H1 (cell line): ENCODE measurements around the gene DOCK1. TPM values are rescaled to one million over a fixed set of nuclear protein-coding genes. Genes with fewer than 3 reads are reported as not detected.

ENCODE experiments used
- CTCF ChIA-PET: fragments of 300-600 bp; sonication (Branson Sonifier 250); formaldehyde crosslinking; loops from one replicate; lab custom pipeline; 2021; ENCODE audit not compliant: partially characterized antibody; lab: Charles Lee
- POLR2A ChIA-PET: fragments of 300-600 bp; sonication (Branson Sonifier 250); formaldehyde crosslinking; loops from one replicate; lab custom pipeline; 2021; ENCODE audit warnings: inconsistent platforms; ENCODE audit not compliant: partially characterized antibody; lab: Charles Lee
- DNase-seq, 2 experiments: peaks; one replicate each; pipeline versions ENCODE4 v3.0.0 to v3.0.0-alpha.2; 2010 to 2022; ENCODE audit warnings: low spot score in 2 of 2, low read depth in 1 of 2, mixed read lengths in 1 of 2
- FAIRE-seq: peaks from 2 replicates; lab custom pipeline; 2011; peaks lifted over from hg19 to GRCh38; lab: Jason Lieb, UNC
- H2AFZ ChIP-seq: 2 replicates; pipeline ENCODE4 v1.8.1; 2012; ENCODE audit warnings: low read length, inconsistent platforms
- H2AK5ac ChIP-seq: 2 replicates; pipeline ENCODE4 v1.6.1; 2013; ENCODE audit warnings: low read depth, low read length
- H2BK120ac ChIP-seq: replicated peaks from 2 replicates; pipeline ENCODE3; 2013; ENCODE audit warnings: low read depth, low read length, inconsistent platforms
- H2BK12ac ChIP-seq: 2 replicates; pipeline ENCODE4 v1.6.1; 2013; ENCODE audit warnings: low read depth, low read length
- H2BK15ac ChIP-seq: 2 replicates; pipeline ENCODE4 v1.6.1; 2013; ENCODE audit warnings: low read length
- H2BK20ac ChIP-seq: 2 replicates; pipeline ENCODE4 v1.6.1; 2013; ENCODE audit warnings: low read length
- H2BK5ac ChIP-seq: 2 replicates; pipeline ENCODE4 v1.6.1; 2013; ENCODE audit warnings: low read depth, low read length
- H3K14ac ChIP-seq: 2 replicates; pipeline ENCODE4 v1.6.1; 2013; ENCODE audit warnings: inconsistent platforms; ENCODE audit not compliant: insufficient read length
- H3K18ac ChIP-seq: 2 replicates; pipeline ENCODE4 v1.6.1; 2013; ENCODE audit warnings: low read length; ENCODE audit errors: extremely low read depth
- H3K23ac ChIP-seq: 2 replicates; pipeline ENCODE4 v1.6.1; 2013; ENCODE audit warnings: inconsistent platforms; ENCODE audit not compliant: insufficient read length
- H3K23me2 ChIP-seq: 2 replicates; pipeline ENCODE4 v1.6.1; 2013; ENCODE audit warnings: low read depth, low read length
- H3K27ac ChIP-seq: 2 replicates; pipeline ENCODE4 v1.6.1; 2011; ENCODE audit warnings: low read depth, low read length, inconsistent platforms
- H3K27me3 ChIP-seq, 4 experiments: replicated peaks in 1 of 4; 1 replicate in 1 of 4; 2 replicates in 3 of 4; pipeline versions ENCODE4 v1.6.1 to v1.8.1; 2011 to 2013; ENCODE audit warnings: low read length in 3 of 4, mild to moderate bottlenecking in 3 of 4, inconsistent platforms in 2 of 4, mixed read lengths in 2 of 4, moderate library complexity in 1 of 4; ENCODE audit not compliant: control insufficient read depth in 3 of 4, insufficient read depth in 3 of 4; ENCODE audit errors: extremely low read depth in 1 of 4
- H3K36me3 ChIP-seq, 4 experiments: 2 replicates each; pipeline versions ENCODE4 v1.6.1 to v1.8.1; 2011 to 2013; ENCODE audit warnings: mild to moderate bottlenecking in 4 of 4, low read length in 3 of 4, moderate library complexity in 2 of 4, control low read depth in 1 of 4, inconsistent platforms in 1 of 4; ENCODE audit not compliant: insufficient read depth in 4 of 4, control insufficient read depth in 2 of 4
- H3K4ac ChIP-seq: replicated peaks from 2 replicates; pipeline ENCODE3; 2013; ENCODE audit warnings: low read length, low read depth, mixed read lengths, inconsistent platforms; ENCODE audit not compliant: insufficient read length
- H3K4me1 ChIP-seq, 4 experiments: replicated peaks in 1 of 4; 1 replicate in 1 of 4; 2 replicates in 3 of 4; pipeline versions ENCODE4 v1.6.1 to v1.8.1; 2011 to 2013; ENCODE audit warnings: low read length in 3 of 4, inconsistent platforms in 2 of 4, mixed read lengths in 1 of 4; ENCODE audit not compliant: insufficient read depth in 4 of 4, control insufficient read depth in 3 of 4
- H3K4me2 ChIP-seq, 2 experiments: 2 replicates each; pipeline versions ENCODE4 v1.6.1 to v1.8.1; 2011 to 2013; ENCODE audit warnings: low read depth in 2 of 2, low read length in 2 of 2, control low read depth in 1 of 2, inconsistent platforms in 1 of 2, mild to moderate bottlenecking in 1 of 2; ENCODE audit not compliant: insufficient read depth in 1 of 2
- H3K4me3 ChIP-seq, 4 experiments: fragments of 200-600, 300-600 bp in 1 of 4; sonication (generic), shearing (Covaris generic), sonication (Bioruptor Twin) in 1 of 4; 2 replicates each; pipeline versions ENCODE4 v1.5.1 to v1.8.1; 2011 to 2016; ENCODE audit warnings: low read length in 4 of 4, low read depth in 3 of 4, control low read depth in 2 of 4, inconsistent platforms in 2 of 4, mild to moderate bottlenecking in 2 of 4, mixed read lengths in 1 of 4, moderate library complexity in 1 of 4; ENCODE audit not compliant: insufficient read depth in 2 of 4; ENCODE audit errors: extremely low read depth in 1 of 4
- H3K56ac ChIP-seq: replicated peaks from 2 replicates; pipeline ENCODE3; 2013; ENCODE audit warnings: low read depth, mild to moderate bottlenecking, mixed read lengths, low read length, inconsistent platforms; ENCODE audit not compliant: insufficient read length
- H3K79me1 ChIP-seq: 2 replicates; pipeline ENCODE4 v1.6.1; 2013; ENCODE audit warnings: low read depth, low read length, control low read depth
- H3K79me2 ChIP-seq, 2 experiments: 2 replicates each; pipeline versions ENCODE4 v1.6.1 to v1.8.1; 2012 to 2013; ENCODE audit warnings: low read length in 2 of 2, mild to moderate bottlenecking in 2 of 2, inconsistent platforms in 1 of 2; ENCODE audit not compliant: insufficient read depth in 2 of 2, control insufficient read depth in 1 of 2
- H3K9ac ChIP-seq, 4 experiments: replicated peaks in 1 of 4; 1 replicate in 1 of 4; 2 replicates in 3 of 4; pipeline versions ENCODE4 v1.6.1 to v1.8.1; 2011 to 2013; ENCODE audit warnings: low read depth in 3 of 4, low read length in 3 of 4, control low read depth in 2 of 4, mild to moderate bottlenecking in 2 of 4, moderate library complexity in 2 of 4, inconsistent platforms in 1 of 4; ENCODE audit errors: extremely low read depth in 1 of 4
- H3K9me3 ChIP-seq, 2 experiments: 2 replicates each; pipeline versions ENCODE4 v1.6.1 to v1.8.1; 2012 to 2013; ENCODE audit warnings: mild to moderate bottlenecking in 2 of 2, moderate library complexity in 2 of 2, control low read depth in 1 of 2, inconsistent platforms in 1 of 2, low read depth in 1 of 2, low read length in 1 of 2, mixed read lengths in 1 of 2; ENCODE audit not compliant: insufficient read depth in 2 of 2
- H4K20me1 ChIP-seq, 2 experiments: replicated peaks in 1 of 2; 2 replicates each; pipeline versions ENCODE3 to v1.8.1; 2011 to 2013; ENCODE audit warnings: inconsistent platforms in 2 of 2, low read length in 2 of 2, mild to moderate bottlenecking in 1 of 2; ENCODE audit not compliant: insufficient read depth in 2 of 2, control insufficient read depth in 1 of 2
- H4K5ac ChIP-seq: 2 replicates; pipeline ENCODE4 v1.6.1; 2013; ENCODE audit warnings: low read length, low read depth, mixed read lengths, inconsistent platforms; ENCODE audit not compliant: insufficient read length
- H4K8ac ChIP-seq: 2 replicates; pipeline ENCODE4 v1.8.0; 2013; ENCODE audit warnings: mild to moderate bottlenecking, moderate library complexity, low read length, inconsistent platforms; ENCODE audit not compliant: insufficient read depth; ENCODE audit errors: extremely low read depth
- H4K91ac ChIP-seq: replicated peaks from 2 replicates; pipeline ENCODE3; 2013; ENCODE audit warnings: low read length, mixed read lengths, inconsistent platforms; ENCODE audit not compliant: insufficient read length
- CBX5 ChIP-seq: fragments of 300-800, 300-1000 bp; sonication (generic); IDR thresholded peaks from 2 replicates; pipeline ENCODE4 v1.7.1; 2016; ENCODE audit warnings: antibody characterized with exemption, low read length, low read depth
- CBX8 ChIP-seq: fragments of 300-800, 300-1000 bp; sonication (generic); IDR thresholded peaks from 2 replicates; pipeline ENCODE4 v1.7.1; 2016; ENCODE audit warnings: low read depth, low read length, borderline replicate concordance
- CTBP2 ChIP-seq: IDR thresholded peaks from 2 replicates; pipeline ENCODE4 v1.7.0; 2011; ENCODE audit warnings: borderline replicate concordance, mild to moderate bottlenecking, moderate library complexity, mixed read lengths, low read length; ENCODE audit not compliant: insufficient read depth, insufficient read length
- EP300 ChIP-seq, 2 experiments: IDR thresholded peaks; 1 replicate in 1 of 2; 2 replicates in 1 of 2; pipeline ENCODE4 v1.6.1; 2011 to 2012; ENCODE audit warnings: low read depth in 2 of 2, low read length in 2 of 2, mild to moderate bottlenecking in 2 of 2, borderline replicate concordance in 1 of 2, inconsistent platforms in 1 of 2, moderate library complexity in 1 of 2
- EZH2 ChIP-seq: fragments of 200-600 bp; sonication (generic); IDR thresholded peaks from 2 replicates; pipeline ENCODE4 v1.7.1; 2012; ENCODE audit warnings: low read depth, mild to moderate bottlenecking, moderate library complexity, low read length, inconsistent platforms; ENCODE audit not compliant: severe bottlenecking
- RAD21 ChIP-seq, 2 experiments: IDR thresholded peaks in 1 of 2; conservative IDR thresholded peaks in 1 of 2; 2 replicates each; pipeline ENCODE4 v1.6.1; 2011; ENCODE audit warnings: low read depth in 2 of 2, low read length in 2 of 2, improper control_type of control experiment in 1 of 2, inconsistent platforms in 1 of 2, mild to moderate bottlenecking in 1 of 2, moderate library complexity in 1 of 2
- RNF2 ChIP-seq: fragments of 200-900, 300-1000 bp; sonication (generic); IDR thresholded peaks from 2 replicates; pipeline ENCODE4 v1.7.1; 2016; ENCODE audit warnings: borderline replicate concordance, low read depth, mild to moderate bottlenecking, antibody characterized with exemption, low read length; ENCODE audit not compliant: poor library complexity, severe bottlenecking; ENCODE audit errors: missing control alignments
- SIRT6 ChIP-seq: IDR thresholded peaks from one replicate; pipeline ENCODE4 v1.7.1; 2012; ENCODE audit warnings: low read length, inconsistent platforms
- SP2 ChIP-seq: IDR thresholded peaks from 2 replicates; pipeline ENCODE4 v1.6.1; 2012; ENCODE audit warnings: mild to moderate bottlenecking, low read length, inconsistent platforms
- WGBS, 2 experiments: shearing (Covaris generic) in 1 of 2; methylation state at CpG; one replicate each; pipeline versions ENCODE4 v1.1.6 to v1.1.7; 2013 to 2015; ENCODE audit warnings: low lambda C conversion rate in 2 of 2, mixed read lengths in 2 of 2, inconsistent platforms in 1 of 2, low coverage in 1 of 2, missing lambda C conversion rate in 1 of 2; ENCODE audit not compliant: insufficient replicate concordance in 2 of 2, insufficient coverage in 1 of 2, insufficient read length in 1 of 2; ENCODE audit errors: extremely low coverage in 1 of 2, missing lambda C conversion rate in 1 of 2; 5-methylcytosine and 5-hydroxymethylcytosine counted together
- polyA plus RNA-seq, 7 experiments: library from polyadenylated mRNA; depleted of rRNA in 3 of 7; stranded (reverse) in 5 of 7; unstranded in 2 of 7; fragments of >200 nt in 5 of 7; fragments of 200-250 nt in 2 of 7; gene quantifications; 1 replicate in 5 of 7; 2 replicates in 1 of 7; 4 replicates in 1 of 7; pipeline versions ENCODE4 v1.2.1 to v1.2.3, GENCODE V29; 2011 to 2013; ENCODE audit warnings: missing spikeins in 2 of 7, mixed read lengths in 2 of 7
- total RNA-seq: library from RNA; stranded (reverse); fragmentation: NEBNext Ultra II Directional; extraction: Animal tissue kit (Norgen Biotek cat#: 25700); gene quantifications from 2 replicates; pipeline ENCODE4 v1.2.1, GENCODE V29; 2021

DOCK1 gene
- total and polyA plus RNA-seq, 2 of the 8 experiments (the other 6 are each of a cell fraction or from before 2014, with no cell fraction given): 11.6 to 53.0 TPM

DNA sequence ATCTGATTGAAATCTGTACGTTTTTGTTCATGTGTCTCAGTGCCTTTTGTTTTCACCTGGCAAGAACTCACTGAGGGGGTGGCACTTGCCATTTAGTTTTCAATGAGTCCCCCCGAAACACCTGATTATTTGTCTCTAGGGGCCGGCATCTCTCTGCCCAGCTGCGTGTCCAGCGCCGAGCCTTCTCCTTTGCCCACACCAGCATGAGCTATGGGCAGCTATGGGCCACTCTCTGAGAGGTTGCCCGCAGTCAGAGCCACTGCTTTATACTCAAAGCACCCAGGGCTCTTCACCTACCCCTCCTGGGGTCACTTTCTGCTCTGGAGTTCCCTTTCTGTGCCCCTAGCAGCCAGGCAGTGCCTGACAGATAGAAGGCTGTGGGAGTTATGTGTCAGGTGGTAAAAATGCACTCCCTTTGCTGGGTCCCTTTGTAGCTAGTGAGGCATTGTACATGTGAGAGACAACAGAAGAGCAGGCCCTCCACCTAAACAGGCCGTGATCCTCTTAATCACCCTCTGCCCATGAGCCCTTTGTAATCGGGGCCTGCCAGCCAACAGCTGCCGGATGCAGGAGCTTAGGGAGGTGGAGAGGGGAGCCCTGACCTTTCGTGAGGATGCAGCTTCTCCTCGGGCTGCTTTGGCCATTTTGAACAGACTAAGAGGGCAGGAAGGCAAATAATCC is 510.8 kb downstream of the DOCK1 start:
- Histone ChIP-seq H3K4ac (no peak overlapping the region), H4K5ac (no peak overlapping the region), H3K23ac (no peak overlapping the region), H2BK20ac (no peak overlapping the region), H3K36me3 (peaks cover 0 to 3% (median 2%) of the 10 kb centered on the region in 4 experiments; a peak in 2 of 8 replicates), H3K18ac (no peak overlapping the region), H2BK120ac (no peak overlapping the region), H4K91ac (no peak overlapping the region), H3K9ac (no peak overlapping the region), H3K4me1 (no peaks in the 10 kb centered on the region), H4K8ac (no peak overlapping the region), H2AK5ac (no peak overlapping the region), H2AFZ (no peak overlapping the region), H2BK12ac (no peak overlapping the region), H3K79me2 (no peaks in the 10 kb centered on the region), H3K56ac (no peak overlapping the region), H3K14ac (no peak overlapping the region), H4K20me1 (peaks cover 0 to 1% of the 10 kb centered on the region in 2 experiments), H2BK5ac (no peak overlapping the region), H3K79me1 (no peaks in the 10 kb centered on the region), H3K23me2 (no peaks in the 10 kb centered on the region), H3K27me3 (no peaks in the 10 kb centered on the region), H3K4me2 (no peak overlapping the region), H3K27ac (no peak overlapping the region), H2BK15ac (no peak overlapping the region), H3K9me3 (no peaks in the 10 kb centered on the region), H3K4me3 (no peak overlapping the region)
- DNase-seq (no peak), FAIRE-seq (no peak)
- POLR2A ChIA-PET: no interaction called here
- WGBS, 2 experiments: 91% methylated on average over 12 of the region's 12 CpGs; no CpG with 5 or more reads in 1 of the 2 experiments
- TF ChIP-seq CBX5 (no peak), CBX8 (no peak), RAD21 (IDR thresholded peaks at IDR 0.05 in 1 of 2, conservative IDR thresholded peaks at IDR 0.05 in 1 of 2; ENCODE audit: low read depth in 2 of 2, low read length in 2 of 2) (no peak), SIRT6 (no peak), EZH2 (no peak), RNF2 (no peak), SP2 (no peak), EP300 (IDR thresholded peaks at IDR 0.05; ENCODE audit: borderline replicate concordance in 1 of 2, low read depth in 2 of 2, low read length in 2 of 2) (no peak), CTBP2 (no peak)
- CTCF ChIA-PET: interaction anchor here (0.6 kb wide), 1 partner anchor 159 kb away, joined by 4 read pairs; no protein-coding TSS in a partner anchor
